MCF 10A (cell line): ENCODE data around the gene NFS1. TPM values are rescaled to one million over a fixed set of nuclear protein-coding genes. Genes with fewer than 3 reads are reported as not detected.

Source experiments
- BruUV-seq: library from RNA; stranded (reverse); fragments of 400-500 nt; replicated peaks from 2 replicates; lab custom pipeline; 2021; lab: Mats Ljungman, UMichigan
- CTCF ChIA-PET: fragments of 300-600 bp; sonication (Branson Sonifier 250); formaldehyde crosslinking; extraction: SDS; loops from one replicate; lab custom pipeline; 2021; ENCODE audit warnings: antibody characterized with exemption, inconsistent platforms; lab: Yijun Ruan, JAX
- POLR2A ChIA-PET: fragments of 300-600, 350-650 bp; sonication (Branson Sonifier 250); formaldehyde crosslinking; extraction: SDS; loops from one replicate; lab custom pipeline; 2020; ENCODE audit warnings: antibody characterized with exemption, inconsistent platforms; lab: Yijun Ruan, JAX
- DNase-seq: peaks from one replicate; pipeline ENCODE4 v3.0.0-alpha.2; 2018; ENCODE audit not compliant: unreplicated experiment
- H3K27ac Mint-ChIP-seq: one replicate; pipeline ENCODE4 v1.8.0; 2022; ENCODE audit warnings: mild to moderate bottlenecking, low read depth, mixed read lengths; ENCODE audit not compliant: unreplicated experiment
- H3K27me3 Mint-ChIP-seq: one replicate; pipeline ENCODE4 v1.8.0; 2022; ENCODE audit warnings: mixed read lengths; ENCODE audit not compliant: insufficient read depth, unreplicated experiment
- H3K36me3 Mint-ChIP-seq: one replicate; pipeline ENCODE4 v1.8.0; 2022; ENCODE audit warnings: mild to moderate bottlenecking, moderate library complexity, mixed read lengths; ENCODE audit not compliant: insufficient read depth, unreplicated experiment
- H3K4me1 Mint-ChIP-seq: one replicate; pipeline ENCODE4 v1.8.0; 2022; ENCODE audit warnings: mixed read lengths; ENCODE audit not compliant: insufficient read depth, unreplicated experiment
- H3K4me3 Mint-ChIP-seq: one replicate; pipeline ENCODE4 v1.8.0; 2022; ENCODE audit warnings: mild to moderate bottlenecking, moderate library complexity, mixed read lengths; ENCODE audit not compliant: unreplicated experiment
- H3K9me3 Mint-ChIP-seq: one replicate; pipeline ENCODE4 v1.8.0; 2022; ENCODE audit warnings: mixed read lengths; ENCODE audit not compliant: unreplicated experiment
- intact Hi-C: fragments of 100-400 bp; cut with micrococcal nuclease; formaldehyde crosslinking; loops from 2 replicates; pipeline ENCODE4 v1.14.1; 2022
- total RNA-seq: library from RNA; stranded (reverse); gene quantifications from 2 replicates; pipeline ENCODE4 v1.2.3, GENCODE V29; 2022
- TF ChIP-seq, protein P1 (sequence below): fragments of 200-600 bp; IDR thresholded peaks from one replicate; pipeline ENCODE4 v1.8.0; 2022; ENCODE audit warnings: antibody characterized with exemption, mild to moderate bottlenecking; ENCODE audit not compliant: unreplicated experiment

NFS1 gene
- total RNA-seq, 1 experiment from 2014 or later: 27.6 TPM

DNA sequence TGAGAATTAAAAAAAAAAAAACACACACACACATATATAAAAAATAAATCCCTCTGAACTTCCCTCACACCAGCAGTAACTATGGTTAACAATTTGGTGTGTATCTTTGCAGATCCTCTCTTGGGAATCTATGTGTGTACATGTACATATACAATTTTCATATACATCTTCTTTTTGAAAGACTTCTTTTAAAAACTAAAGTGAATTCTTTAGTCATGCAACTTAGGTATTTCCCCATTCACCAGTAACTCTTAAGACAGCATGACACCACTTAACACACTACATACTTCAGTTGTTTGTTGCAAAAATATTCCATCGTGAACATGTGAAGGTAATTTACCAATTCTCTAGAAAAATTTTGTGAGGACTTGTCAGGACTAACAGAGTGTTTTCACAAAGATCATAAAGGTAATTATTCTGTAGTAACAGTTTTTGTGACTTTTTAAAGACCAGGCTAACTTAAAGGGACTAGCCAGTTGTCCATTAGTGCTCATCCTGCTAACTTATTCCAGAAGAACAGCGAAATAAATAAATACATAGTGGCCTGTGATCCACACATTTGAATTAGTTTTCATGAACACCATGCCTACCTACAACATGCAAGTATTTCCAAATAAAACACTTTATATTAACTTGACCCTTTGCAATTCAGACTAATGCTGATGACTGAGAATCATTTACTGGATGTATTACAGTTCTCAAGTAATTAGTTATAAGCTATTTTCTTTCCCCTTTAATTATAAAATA lies 30.9 kb upstream of the NFS1 start:
- DNase-seq: no peak
- CTCF ChIA-PET: interaction anchor here (0.7 to 1.5 kb wide), 3 partner anchors 9 to 709 kb away, joined by 3 to 5 read pairs (median 3); no protein-coding TSS in a partner anchor
- Mint-ChIP-seq H3K9me3 (no peaks in the 10 kb centered on the region), H3K4me1 (peaks cover 18% of the 10 kb centered on the region), H3K27ac (no peak overlapping the region), H3K4me3 (no peak overlapping the region), H3K36me3 (peaks cover 97% of the 10 kb centered on the region), H3K27me3 (no peaks in the 10 kb centered on the region)
- POLR2A ChIA-PET: interaction anchor here (0.7 to 5.5 kb wide), 13 partner anchors 9 to 186 kb away, joined by 3 to 45 read pairs (median 5); partner anchors contain the start of genes PHF20, RBM39 and ROMO1
- BruUV-seq: no TSS peak
- TF ChIP-seq, protein P1, sequence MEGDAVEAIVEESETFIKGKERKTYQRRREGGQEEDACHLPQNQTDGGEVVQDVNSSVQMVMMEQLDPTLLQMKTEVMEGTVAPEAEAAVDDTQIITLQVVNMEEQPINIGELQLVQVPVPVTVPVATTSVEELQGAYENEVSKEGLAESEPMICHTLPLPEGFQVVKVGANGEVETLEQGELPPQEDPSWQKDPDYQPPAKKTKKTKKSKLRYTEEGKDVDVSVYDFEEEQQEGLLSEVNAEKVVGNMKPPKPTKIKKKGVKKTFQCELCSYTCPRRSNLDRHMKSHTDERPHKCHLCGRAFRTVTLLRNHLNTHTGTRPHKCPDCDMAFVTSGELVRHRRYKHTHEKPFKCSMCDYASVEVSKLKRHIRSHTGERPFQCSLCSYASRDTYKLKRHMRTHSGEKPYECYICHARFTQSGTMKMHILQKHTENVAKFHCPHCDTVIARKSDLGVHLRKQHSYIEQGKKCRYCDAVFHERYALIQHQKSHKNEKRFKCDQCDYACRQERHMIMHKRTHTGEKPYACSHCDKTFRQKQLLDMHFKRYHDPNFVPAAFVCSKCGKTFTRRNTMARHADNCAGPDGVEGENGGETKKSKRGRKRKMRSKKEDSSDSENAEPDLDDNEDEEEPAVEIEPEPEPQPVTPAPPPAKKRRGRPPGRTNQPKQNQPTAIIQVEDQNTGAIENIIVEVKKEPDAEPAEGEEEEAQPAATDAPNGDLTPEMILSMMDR: no peak
- intact Hi-C loops: no loop called here

GRCh38 chr20:35729283-35729807 lies 30.2 kb upstream of the NFS1 start:
- no peaks in the 10 kb centered on the region for H3K9me3 Mint-ChIP-seq
- H3K36me3 Mint-ChIP-seq: peaks cover 97% of the 10 kb centered on the region
- CTCF ChIA-PET: interaction anchor here (1.1 to 2.1 kb wide), 7 partner anchors 10 to 155 kb away, joined by 3 to 6 read pairs (median 5); no protein-coding TSS in a partner anchor
- TF ChIP-seq, protein P1: no peak
- H3K27me3 Mint-ChIP-seq: no peaks in the 10 kb centered on the region
- no peak overlapping the region for H3K27ac Mint-ChIP-seq
- POLR2A ChIA-PET: interaction anchor here (0.7 to 5.5 kb wide), 10 partner anchors 10 to 40 kb away, joined by 3 to 45 read pairs (median 6); partner anchors contain the start of genes RBM39 and ROMO1
- H3K4me1 Mint-ChIP-seq: peaks cover 14% of the 10 kb centered on the region
- no peak overlapping the region for H3K4me3 Mint-ChIP-seq
- no peak for DNase-seq
- intact Hi-C loops: no loop called here
- BruUV-seq: no TSS peak

- Mint-ChIP-seq H3K4me3 (no peak overlapping the region), H3K36me3 (peaks cover 97% of the 10 kb centered on the region), H3K4me1 (peaks cover 12% of the 10 kb centered on the region), H3K27me3 (no peaks in the 10 kb centered on the region), H3K27ac (no peak overlapping the region), H3K9me3 (no peaks in the 10 kb centered on the region)
- CTCF ChIA-PET: interaction anchor here (0.6 to 2.1 kb wide), 5 partner anchors 8 to 353 kb away, joined by 3 to 6 read pairs (median 4); no protein-coding TSS in a partner anchor
- TF ChIP-seq, protein P1: no peak
- intact Hi-C loops: no loop called here
- no TSS peak for BruUV-seq
- DNase-seq: no peak
- POLR2A ChIA-PET: interaction anchor here (0.9 to 5.5 kb wide), 7 partner anchors 7 to 26 kb away, joined by 3 to 45 read pairs (median 15); partner anchors contain the start of genes RBM39 and ROMO1
Observed at GRCh38 chr20:35726842-35727711, 27.9 kb upstream of the NFS1 start.
